Measurements from ENCODE around the gene PTCH2.

The PTCH2 gene

DNA sequence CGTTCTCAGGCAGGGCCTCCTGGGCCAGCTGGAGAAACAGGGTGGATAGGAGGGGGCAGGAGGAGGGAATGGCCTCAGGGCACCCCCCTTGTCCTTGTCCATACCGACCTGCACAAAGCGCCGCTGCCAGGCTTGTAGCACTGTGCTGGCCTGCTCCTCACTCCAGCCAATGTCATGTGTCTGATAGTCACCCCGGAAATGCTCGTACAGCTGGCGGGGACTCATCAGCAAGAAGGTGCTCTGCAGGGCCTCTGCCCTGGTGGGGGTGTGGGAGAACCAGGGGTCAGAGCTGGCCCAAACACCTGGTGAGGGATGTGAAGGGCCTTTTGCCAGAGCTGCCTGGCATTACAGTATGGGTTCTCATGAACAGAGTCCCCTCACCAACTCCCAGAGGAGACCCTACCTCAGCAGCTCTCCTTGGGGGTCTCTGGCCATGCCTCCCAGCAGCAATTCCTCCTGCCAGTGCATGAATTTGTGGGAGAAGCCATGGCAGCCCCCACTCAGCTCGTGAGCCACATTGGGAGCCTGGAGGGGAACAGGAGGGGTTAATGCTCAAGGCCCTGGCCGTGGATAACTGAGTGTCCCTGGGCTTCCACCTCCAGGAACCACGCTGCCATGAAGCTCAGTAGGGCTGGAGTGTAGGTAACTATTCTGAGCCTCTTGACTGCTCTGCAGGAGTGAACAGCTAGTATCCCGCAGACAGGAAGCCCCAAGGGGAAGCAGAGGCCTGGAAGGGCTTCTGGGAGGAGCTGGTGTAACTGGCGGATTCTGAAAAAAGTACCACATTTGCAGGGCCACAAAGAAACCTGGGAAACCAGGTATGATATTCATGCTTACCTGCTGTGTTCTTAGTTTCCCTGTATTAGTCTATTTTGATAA lies 13.3 kb downstream of the PTCH2 start:
- no peaks in the 10 kb centered on the region for H4K20me1 ChIP-seq (ENCODE audit: insufficient read depth, low read length)
- TF ChIP-seq, protein P1, sequence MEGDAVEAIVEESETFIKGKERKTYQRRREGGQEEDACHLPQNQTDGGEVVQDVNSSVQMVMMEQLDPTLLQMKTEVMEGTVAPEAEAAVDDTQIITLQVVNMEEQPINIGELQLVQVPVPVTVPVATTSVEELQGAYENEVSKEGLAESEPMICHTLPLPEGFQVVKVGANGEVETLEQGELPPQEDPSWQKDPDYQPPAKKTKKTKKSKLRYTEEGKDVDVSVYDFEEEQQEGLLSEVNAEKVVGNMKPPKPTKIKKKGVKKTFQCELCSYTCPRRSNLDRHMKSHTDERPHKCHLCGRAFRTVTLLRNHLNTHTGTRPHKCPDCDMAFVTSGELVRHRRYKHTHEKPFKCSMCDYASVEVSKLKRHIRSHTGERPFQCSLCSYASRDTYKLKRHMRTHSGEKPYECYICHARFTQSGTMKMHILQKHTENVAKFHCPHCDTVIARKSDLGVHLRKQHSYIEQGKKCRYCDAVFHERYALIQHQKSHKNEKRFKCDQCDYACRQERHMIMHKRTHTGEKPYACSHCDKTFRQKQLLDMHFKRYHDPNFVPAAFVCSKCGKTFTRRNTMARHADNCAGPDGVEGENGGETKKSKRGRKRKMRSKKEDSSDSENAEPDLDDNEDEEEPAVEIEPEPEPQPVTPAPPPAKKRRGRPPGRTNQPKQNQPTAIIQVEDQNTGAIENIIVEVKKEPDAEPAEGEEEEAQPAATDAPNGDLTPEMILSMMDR (IDR thresholded peaks at IDR 0.05; ENCODE audit: low read depth, low read length), result no peak
- no peak for TF ChIP-seq EZH2phosphoT487 (IDR thresholded peaks at IDR 0.05; ENCODE audit: low read depth)
- H3K27me3 ChIP-seq (ENCODE audit: low read depth, low read length), result no peaks in the 10 kb centered on the region
- no peak overlapping the region for H2AFZ ChIP-seq (ENCODE audit: low read depth, low read length)
- H3K36me3 ChIP-seq (replicated peaks; ENCODE audit: low read depth, low read length), result no peaks in the 10 kb centered on the region
- H3K4me1 ChIP-seq (ENCODE audit: low read length), result peaks cover 5% of the 10 kb centered on the region; the same call in 1 of the 2 replicates
- H3K79me2 ChIP-seq (ENCODE audit: low read length), result no peaks in the 10 kb centered on the region
- H3K27ac ChIP-seq (ENCODE audit: low read length), result no peak overlapping the region
- no peak overlapping the region for H3K9ac ChIP-seq (ENCODE audit: low read length)
- H3K9me3 ChIP-seq (ENCODE audit: insufficient read depth, low read length), result no peaks in the 10 kb centered on the region
- H3K4me3 ChIP-seq (ENCODE audit: low read length), result no peak overlapping the region
- H3K4me2 ChIP-seq (ENCODE audit: low read length), result no peak overlapping the region

DNA sequence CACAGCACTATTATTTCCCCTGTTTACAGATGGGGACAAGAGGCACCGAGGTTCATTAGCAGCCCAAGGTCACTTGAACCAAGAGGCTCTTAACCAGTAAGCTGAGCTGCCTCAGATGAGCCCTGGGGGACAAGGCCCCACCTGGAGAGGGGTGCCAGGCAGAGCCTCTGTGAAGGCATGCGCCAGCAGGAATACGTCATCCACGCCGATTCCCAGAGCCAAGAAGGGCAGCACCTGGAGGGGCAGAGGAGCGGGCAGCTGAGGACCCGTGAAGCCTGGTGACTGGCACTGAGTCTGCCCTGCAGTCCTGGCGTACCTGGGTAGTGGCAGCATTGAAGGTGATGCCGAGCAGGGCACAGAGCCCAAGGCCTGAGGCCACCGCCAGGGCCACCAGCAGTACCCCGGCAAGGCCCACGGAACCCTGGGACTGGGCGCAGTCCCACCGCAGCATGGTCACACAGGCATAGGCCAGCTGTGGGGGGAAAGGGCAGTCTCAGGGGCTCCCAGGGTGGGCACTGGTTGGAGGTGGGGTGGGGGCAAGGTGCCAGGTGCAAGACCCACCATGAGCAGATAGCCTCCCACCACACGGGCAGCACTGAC lies 14.1 kb downstream of the PTCH2 start:
- no peaks in the 10 kb centered on the region for H3K27me3 ChIP-seq (ENCODE audit: low read depth, low read length)
- H3K27ac ChIP-seq (ENCODE audit: low read length), result no peak overlapping the region
- H3K9me3 ChIP-seq (ENCODE audit: insufficient read depth, low read length), result no peaks in the 10 kb centered on the region
- H3K9ac ChIP-seq (ENCODE audit: low read length), result no peak overlapping the region
- H2AFZ ChIP-seq (ENCODE audit: low read depth, low read length), result no peak overlapping the region
- no peak overlapping the region for H3K4me3 ChIP-seq (ENCODE audit: low read length)
- no peaks in the 10 kb centered on the region for H3K36me3 ChIP-seq (replicated peaks; ENCODE audit: low read depth, low read length)
- H4K20me1 ChIP-seq (ENCODE audit: insufficient read depth, low read length), result no peaks in the 10 kb centered on the region
- TF ChIP-seq, protein P1 (IDR thresholded peaks at IDR 0.05; ENCODE audit: low read depth, low read length), result no peak
- TF ChIP-seq EZH2phosphoT487 (IDR thresholded peaks at IDR 0.05; ENCODE audit: low read depth), result no peak
- no peak overlapping the region for H3K4me2 ChIP-seq (ENCODE audit: low read length)
- H3K79me2 ChIP-seq (ENCODE audit: low read length), result no peaks in the 10 kb centered on the region
- no peaks in the 10 kb centered on the region for H3K4me1 ChIP-seq (ENCODE audit: low read length)

DNA sequence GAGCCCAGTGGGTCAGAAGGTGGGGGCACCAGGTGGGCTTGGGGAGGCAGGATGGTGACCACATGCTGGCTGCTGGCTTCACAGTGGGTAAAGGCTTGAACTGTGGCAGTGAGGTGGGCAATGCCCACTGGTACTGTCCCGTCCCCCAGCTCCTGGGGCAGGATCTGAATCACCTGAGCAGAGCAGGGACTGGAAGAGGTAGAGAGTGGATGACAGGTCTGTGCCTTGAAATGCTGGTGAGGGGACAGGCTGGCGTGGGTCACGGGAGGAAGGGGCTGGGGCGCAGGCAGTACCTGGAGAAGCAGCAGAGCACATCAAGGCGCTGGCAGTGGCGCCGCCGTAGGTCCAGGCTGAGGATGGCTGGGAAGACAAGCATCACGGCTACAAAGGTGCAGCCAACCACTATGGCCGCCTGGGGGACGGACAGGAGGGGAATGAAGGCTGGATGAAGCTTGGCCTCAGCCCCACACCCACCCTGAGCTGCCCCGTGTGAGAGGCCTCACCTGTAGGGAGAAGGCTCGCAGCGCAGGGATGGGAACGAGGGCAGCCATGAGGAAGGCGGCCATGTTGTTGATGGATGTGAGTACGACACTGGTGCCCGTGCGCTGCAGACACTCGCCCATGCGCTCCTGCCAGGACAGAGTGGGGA lies 14.9 kb downstream of the PTCH2 start:
- no peaks in the 10 kb centered on the region for H3K9me3 ChIP-seq (ENCODE audit: insufficient read depth, low read length)
- H3K27me3 ChIP-seq (ENCODE audit: low read depth, low read length), result no peaks in the 10 kb centered on the region
- H3K4me2 ChIP-seq (ENCODE audit: low read length), result no peak overlapping the region
- H3K9ac ChIP-seq (ENCODE audit: low read length), result no peak overlapping the region
- no peak overlapping the region for H2AFZ ChIP-seq (ENCODE audit: low read depth, low read length)
- H4K20me1 ChIP-seq (ENCODE audit: insufficient read depth, low read length), result no peaks in the 10 kb centered on the region
- H3K27ac ChIP-seq (ENCODE audit: low read length), result no peak overlapping the region
- no peaks in the 10 kb centered on the region for H3K36me3 ChIP-seq (replicated peaks; ENCODE audit: low read depth, low read length)
- no peaks in the 10 kb centered on the region for H3K79me2 ChIP-seq (ENCODE audit: low read length)
- H3K4me1 ChIP-seq (ENCODE audit: low read length), result no peaks in the 10 kb centered on the region
- TF ChIP-seq, protein P1 (IDR thresholded peaks at IDR 0.05; ENCODE audit: low read depth, low read length), result no peak
- no peak for TF ChIP-seq EZH2phosphoT487 (IDR thresholded peaks at IDR 0.05; ENCODE audit: low read depth)
- H3K4me3 ChIP-seq (ENCODE audit: low read length), result no peak overlapping the region

Data from OCI-LY3 (cell line).